H1 (cell line): ENCODE results near the gene ABCA1. TPM values are rescaled to one million over a fixed set of nuclear protein-coding genes. Genes with fewer than 3 reads are reported as not detected.
"Not testable (repeated sequence)": the region's sequence is repeated elsewhere in the genome, so short reads cannot be mapped to it uniquely, and the experiment has no call there.

Experiments
- CTCF ChIA-PET: fragments of 300-600 bp; sonication (Branson Sonifier 250); formaldehyde crosslinking; loops from one replicate; lab custom pipeline; 2021; ENCODE audit not compliant: partially characterized antibody; lab: Charles Lee
- POLR2A ChIA-PET: fragments of 300-600 bp; sonication (Branson Sonifier 250); formaldehyde crosslinking; loops from one replicate; lab custom pipeline; 2021; ENCODE audit warnings: inconsistent platforms; ENCODE audit not compliant: partially characterized antibody; lab: Charles Lee
- DNase-seq, 2 experiments: peaks; one replicate each; pipeline versions ENCODE4 v3.0.0 to v3.0.0-alpha.2; 2010 to 2022; ENCODE audit warnings: low spot score in 2 of 2, low read depth in 1 of 2, mixed read lengths in 1 of 2
- FAIRE-seq: peaks from 2 replicates; lab custom pipeline; 2011; peaks lifted over from hg19 to GRCh38; lab: Jason Lieb, UNC
- H2AFZ ChIP-seq: 2 replicates; pipeline ENCODE4 v1.8.1; 2012; ENCODE audit warnings: low read length, inconsistent platforms
- H2AK5ac ChIP-seq: 2 replicates; pipeline ENCODE4 v1.6.1; 2013; ENCODE audit warnings: low read depth, low read length
- H2BK120ac ChIP-seq: replicated peaks from 2 replicates; pipeline ENCODE3; 2013; ENCODE audit warnings: low read depth, low read length, inconsistent platforms
- H2BK12ac ChIP-seq: 2 replicates; pipeline ENCODE4 v1.6.1; 2013; ENCODE audit warnings: low read depth, low read length
- H2BK15ac ChIP-seq: 2 replicates; pipeline ENCODE4 v1.6.1; 2013; ENCODE audit warnings: low read length
- H2BK20ac ChIP-seq: 2 replicates; pipeline ENCODE4 v1.6.1; 2013; ENCODE audit warnings: low read length
- H2BK5ac ChIP-seq: 2 replicates; pipeline ENCODE4 v1.6.1; 2013; ENCODE audit warnings: low read depth, low read length
- H3K14ac ChIP-seq: 2 replicates; pipeline ENCODE4 v1.6.1; 2013; ENCODE audit warnings: inconsistent platforms; ENCODE audit not compliant: insufficient read length
- H3K18ac ChIP-seq: 2 replicates; pipeline ENCODE4 v1.6.1; 2013; ENCODE audit warnings: low read length; ENCODE audit errors: extremely low read depth
- H3K23ac ChIP-seq: 2 replicates; pipeline ENCODE4 v1.6.1; 2013; ENCODE audit warnings: inconsistent platforms; ENCODE audit not compliant: insufficient read length
- H3K23me2 ChIP-seq: 2 replicates; pipeline ENCODE4 v1.6.1; 2013; ENCODE audit warnings: low read depth, low read length
- H3K27ac ChIP-seq: 2 replicates; pipeline ENCODE4 v1.6.1; 2011; ENCODE audit warnings: low read depth, low read length, inconsistent platforms
- H3K27me3 ChIP-seq, 4 experiments: replicated peaks in 1 of 4; 1 replicate in 1 of 4; 2 replicates in 3 of 4; pipeline versions ENCODE4 v1.6.1 to v1.8.1; 2011 to 2013; ENCODE audit warnings: low read length in 3 of 4, mild to moderate bottlenecking in 3 of 4, inconsistent platforms in 2 of 4, mixed read lengths in 2 of 4, moderate library complexity in 1 of 4; ENCODE audit not compliant: control insufficient read depth in 3 of 4, insufficient read depth in 3 of 4; ENCODE audit errors: extremely low read depth in 1 of 4
- H3K36me3 ChIP-seq, 4 experiments: 2 replicates each; pipeline versions ENCODE4 v1.6.1 to v1.8.1; 2011 to 2013; ENCODE audit warnings: mild to moderate bottlenecking in 4 of 4, low read length in 3 of 4, moderate library complexity in 2 of 4, control low read depth in 1 of 4, inconsistent platforms in 1 of 4; ENCODE audit not compliant: insufficient read depth in 4 of 4, control insufficient read depth in 2 of 4
- H3K4ac ChIP-seq: replicated peaks from 2 replicates; pipeline ENCODE3; 2013; ENCODE audit warnings: low read length, low read depth, mixed read lengths, inconsistent platforms; ENCODE audit not compliant: insufficient read length
- H3K4me1 ChIP-seq, 4 experiments: replicated peaks in 1 of 4; 1 replicate in 1 of 4; 2 replicates in 3 of 4; pipeline versions ENCODE4 v1.6.1 to v1.8.1; 2011 to 2013; ENCODE audit warnings: low read length in 3 of 4, inconsistent platforms in 2 of 4, mixed read lengths in 1 of 4; ENCODE audit not compliant: insufficient read depth in 4 of 4, control insufficient read depth in 3 of 4
- H3K4me2 ChIP-seq, 2 experiments: 2 replicates each; pipeline versions ENCODE4 v1.6.1 to v1.8.1; 2011 to 2013; ENCODE audit warnings: low read depth in 2 of 2, low read length in 2 of 2, control low read depth in 1 of 2, inconsistent platforms in 1 of 2, mild to moderate bottlenecking in 1 of 2; ENCODE audit not compliant: insufficient read depth in 1 of 2
- H3K4me3 ChIP-seq, 4 experiments: fragments of 200-600, 300-600 bp in 1 of 4; sonication (generic), shearing (Covaris generic), sonication (Bioruptor Twin) in 1 of 4; 2 replicates each; pipeline versions ENCODE4 v1.5.1 to v1.8.1; 2011 to 2016; ENCODE audit warnings: low read length in 4 of 4, low read depth in 3 of 4, control low read depth in 2 of 4, inconsistent platforms in 2 of 4, mild to moderate bottlenecking in 2 of 4, mixed read lengths in 1 of 4, moderate library complexity in 1 of 4; ENCODE audit not compliant: insufficient read depth in 2 of 4; ENCODE audit errors: extremely low read depth in 1 of 4
- H3K56ac ChIP-seq: replicated peaks from 2 replicates; pipeline ENCODE3; 2013; ENCODE audit warnings: low read depth, mild to moderate bottlenecking, mixed read lengths, low read length, inconsistent platforms; ENCODE audit not compliant: insufficient read length
- H3K79me1 ChIP-seq: 2 replicates; pipeline ENCODE4 v1.6.1; 2013; ENCODE audit warnings: low read depth, low read length, control low read depth
- H3K79me2 ChIP-seq, 2 experiments: 2 replicates each; pipeline versions ENCODE4 v1.6.1 to v1.8.1; 2012 to 2013; ENCODE audit warnings: low read length in 2 of 2, mild to moderate bottlenecking in 2 of 2, inconsistent platforms in 1 of 2; ENCODE audit not compliant: insufficient read depth in 2 of 2, control insufficient read depth in 1 of 2
- H3K9ac ChIP-seq, 4 experiments: replicated peaks in 1 of 4; 1 replicate in 1 of 4; 2 replicates in 3 of 4; pipeline versions ENCODE4 v1.6.1 to v1.8.1; 2011 to 2013; ENCODE audit warnings: low read depth in 3 of 4, low read length in 3 of 4, control low read depth in 2 of 4, mild to moderate bottlenecking in 2 of 4, moderate library complexity in 2 of 4, inconsistent platforms in 1 of 4; ENCODE audit errors: extremely low read depth in 1 of 4
- H3K9me3 ChIP-seq, 2 experiments: 2 replicates each; pipeline versions ENCODE4 v1.6.1 to v1.8.1; 2012 to 2013; ENCODE audit warnings: mild to moderate bottlenecking in 2 of 2, moderate library complexity in 2 of 2, control low read depth in 1 of 2, inconsistent platforms in 1 of 2, low read depth in 1 of 2, low read length in 1 of 2, mixed read lengths in 1 of 2; ENCODE audit not compliant: insufficient read depth in 2 of 2
- H4K20me1 ChIP-seq, 2 experiments: replicated peaks in 1 of 2; 2 replicates each; pipeline versions ENCODE3 to v1.8.1; 2011 to 2013; ENCODE audit warnings: inconsistent platforms in 2 of 2, low read length in 2 of 2, mild to moderate bottlenecking in 1 of 2; ENCODE audit not compliant: insufficient read depth in 2 of 2, control insufficient read depth in 1 of 2
- H4K5ac ChIP-seq: 2 replicates; pipeline ENCODE4 v1.6.1; 2013; ENCODE audit warnings: low read length, low read depth, mixed read lengths, inconsistent platforms; ENCODE audit not compliant: insufficient read length
- H4K8ac ChIP-seq: 2 replicates; pipeline ENCODE4 v1.8.0; 2013; ENCODE audit warnings: mild to moderate bottlenecking, moderate library complexity, low read length, inconsistent platforms; ENCODE audit not compliant: insufficient read depth; ENCODE audit errors: extremely low read depth
- H4K91ac ChIP-seq: replicated peaks from 2 replicates; pipeline ENCODE3; 2013; ENCODE audit warnings: low read length, mixed read lengths, inconsistent platforms; ENCODE audit not compliant: insufficient read length
- BACH1 ChIP-seq: IDR thresholded peaks from 2 replicates; pipeline ENCODE4 v1.6.1; 2012; ENCODE audit warnings: low read length, improper control_type of control experiment
- BRCA1 ChIP-seq: IDR thresholded peaks from 2 replicates; pipeline ENCODE4 v1.6.1; 2012; ENCODE audit warnings: low read depth, low read length, improper control_type of control experiment
- EZH2 ChIP-seq: fragments of 200-600 bp; sonication (generic); IDR thresholded peaks from 2 replicates; pipeline ENCODE4 v1.7.1; 2012; ENCODE audit warnings: low read depth, mild to moderate bottlenecking, moderate library complexity, low read length, inconsistent platforms; ENCODE audit not compliant: severe bottlenecking
- GTF2F1 ChIP-seq: IDR thresholded peaks from 2 replicates; pipeline ENCODE4 v1.6.1; 2012; ENCODE audit warnings: low read depth, low read length, improper control_type of control experiment, borderline replicate concordance
- JUND ChIP-seq: IDR thresholded peaks from 2 replicates; pipeline ENCODE4 v1.6.1; 2011; ENCODE audit warnings: mild to moderate bottlenecking, improper control_type of control experiment, low read length
- SIRT6 ChIP-seq: IDR thresholded peaks from one replicate; pipeline ENCODE4 v1.7.1; 2012; ENCODE audit warnings: low read length, inconsistent platforms
- SP2 ChIP-seq: IDR thresholded peaks from 2 replicates; pipeline ENCODE4 v1.6.1; 2012; ENCODE audit warnings: mild to moderate bottlenecking, low read length, inconsistent platforms
- TBP ChIP-seq: IDR thresholded peaks from 2 replicates; pipeline ENCODE4 v1.6.1; 2011; ENCODE audit warnings: low read depth, low read length, improper control_type of control experiment
- ZNF274 ChIP-seq: IDR thresholded peaks from 2 replicates; pipeline ENCODE4 v1.7.0; 2012; ENCODE audit warnings: low read length, borderline replicate concordance; ENCODE audit errors: extremely low read depth
- WGBS, 2 experiments: shearing (Covaris generic) in 1 of 2; methylation state at CpG; one replicate each; pipeline versions ENCODE4 v1.1.6 to v1.1.7; 2013 to 2015; ENCODE audit warnings: low lambda C conversion rate in 2 of 2, mixed read lengths in 2 of 2, inconsistent platforms in 1 of 2, low coverage in 1 of 2, missing lambda C conversion rate in 1 of 2; ENCODE audit not compliant: insufficient replicate concordance in 2 of 2, insufficient coverage in 1 of 2, insufficient read length in 1 of 2; ENCODE audit errors: extremely low coverage in 1 of 2, missing lambda C conversion rate in 1 of 2; 5-methylcytosine and 5-hydroxymethylcytosine counted together
- polyA plus RNA-seq, 7 experiments: library from polyadenylated mRNA; depleted of rRNA in 3 of 7; stranded (reverse) in 5 of 7; unstranded in 2 of 7; fragments of >200 nt in 5 of 7; fragments of 200-250 nt in 2 of 7; gene quantifications; 1 replicate in 5 of 7; 2 replicates in 1 of 7; 4 replicates in 1 of 7; pipeline versions ENCODE4 v1.2.1 to v1.2.3, GENCODE V29; 2011 to 2013; ENCODE audit warnings: missing spikeins in 2 of 7, mixed read lengths in 2 of 7
- total RNA-seq: library from RNA; stranded (reverse); fragmentation: NEBNext Ultra II Directional; extraction: Animal tissue kit (Norgen Biotek cat#: 25700); gene quantifications from 2 replicates; pipeline ENCODE4 v1.2.1, GENCODE V29; 2021
- TF ChIP-seq, protein P1 (sequence below): IDR thresholded peaks from 2 replicates; pipeline ENCODE4 v1.6.1; 2012; ENCODE audit warnings: inconsistent platforms

The ABCA1 gene
- total and polyA plus RNA-seq, 2 of the 8 experiments (the other 6 are each of a cell fraction or from before 2014, with no cell fraction given), result 6.9 to 7.8 TPM

DNA sequence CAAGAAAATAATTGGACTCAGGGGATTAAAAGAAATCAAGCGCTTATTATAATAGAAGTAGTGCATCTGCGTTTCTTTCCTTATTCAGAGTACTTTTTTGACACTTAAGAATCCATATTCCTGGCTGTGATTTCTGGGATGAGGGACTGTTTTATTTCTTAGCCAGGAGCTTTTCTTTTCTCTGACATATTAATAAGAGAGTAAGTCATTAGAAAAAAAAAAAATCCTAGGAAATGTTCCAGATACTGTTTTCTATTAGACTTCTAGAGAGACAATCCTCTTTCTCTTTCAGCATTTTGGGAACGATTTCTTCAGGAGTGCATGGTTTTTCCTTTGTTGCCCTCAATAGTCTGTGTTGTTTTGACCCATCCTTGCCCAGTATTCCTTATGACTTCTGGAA lies 8.3 kb upstream of the ABCA1 start (continued):
- TF ChIP-seq, protein P1, sequence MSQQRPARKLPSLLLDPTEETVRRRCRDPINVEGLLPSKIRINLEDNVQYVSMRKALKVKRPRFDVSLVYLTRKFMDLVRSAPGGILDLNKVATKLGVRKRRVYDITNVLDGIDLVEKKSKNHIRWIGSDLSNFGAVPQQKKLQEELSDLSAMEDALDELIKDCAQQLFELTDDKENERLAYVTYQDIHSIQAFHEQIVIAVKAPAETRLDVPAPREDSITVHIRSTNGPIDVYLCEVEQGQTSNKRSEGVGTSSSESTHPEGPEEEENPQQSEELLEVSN, result no peak
- TF ChIP-seq BRCA1 (no peak), TBP (no peak), BACH1 (no peak), SIRT6 (no peak), SP2 (no peak), EZH2 (no peak), ZNF274 (no peak), JUND (no peak), GTF2F1 (no peak)

DNA sequence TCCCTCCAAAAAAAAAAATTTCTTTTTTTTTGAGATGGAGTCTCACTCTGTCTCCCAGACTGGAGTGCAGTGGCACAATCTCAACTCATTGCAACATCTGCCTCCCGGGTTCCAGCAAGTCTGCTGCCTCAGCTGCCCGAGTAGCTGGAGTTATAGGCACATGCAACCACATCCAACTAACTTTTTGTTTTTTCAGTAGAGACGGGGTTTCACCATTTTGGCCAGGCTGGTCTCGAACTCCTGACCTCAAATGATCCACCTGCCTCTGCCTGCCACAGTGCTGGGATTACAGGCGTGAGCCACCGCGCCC lies 7.5 kb upstream of the ABCA1 start:
- DNase-seq, H4K5ac ChIP-seq, CTCF ChIA-PET, H4K91ac ChIP-seq, H3K79me1 ChIP-seq, H3K4me2 ChIP-seq, H2BK15ac ChIP-seq, H3K79me2 ChIP-seq, H3K4me1 ChIP-seq, H2AFZ ChIP-seq, H3K4ac ChIP-seq, H3K27me3 ChIP-seq, H3K14ac ChIP-seq, H3K9me3 ChIP-seq, H3K23ac ChIP-seq, H4K20me1 ChIP-seq, H2BK5ac ChIP-seq, H3K4me3 ChIP-seq, H3K36me3 ChIP-seq, FAIRE-seq, H2AK5ac ChIP-seq, H3K9ac ChIP-seq, H3K56ac ChIP-seq, H3K27ac ChIP-seq, H3K18ac ChIP-seq, H2BK120ac ChIP-seq, H4K8ac ChIP-seq, POLR2A ChIA-PET, H2BK20ac ChIP-seq, H3K23me2 ChIP-seq, H2BK12ac ChIP-seq: not testable (repeated sequence)
- WGBS, 2 experiments, result 83% methylated on average over 7 of the region's 7 CpGs; no CpG with 5 or more reads in 1 of the 2 experiments
